HepG2 (cell line): ENCODE data around the gene R3HDM1. TPM values are rescaled to one million over a fixed set of nuclear protein-coding genes. Genes with fewer than 3 reads are reported as not detected.

Experiments used
- CCAR2 ChIP-seq: fragments of 200-400 bp; formaldehyde crosslinking; optimal IDR thresholded peaks from 2 replicates; pipeline ENCODE3; 2018; ENCODE audit warnings: low read depth, mild to moderate bottlenecking, low read length, moderate library complexity
- FOXK2 ChIP-seq: fragments of 450-650 bp; IDR thresholded peaks from 2 replicates; pipeline ENCODE4 v1.6.1; 2016
- HOXD1 ChIP-seq: sonication (generic); formaldehyde crosslinking; IDR thresholded peaks from 2 replicates; pipeline ENCODE4 v1.5.0; 2020; ENCODE audit warnings: missing genetic modification reagents
- KMT2A ChIP-seq: sonication (generic); formaldehyde crosslinking; IDR thresholded peaks from 2 replicates; pipeline ENCODE4 v1.4.0; 2020; ENCODE audit warnings: missing genetic modification reagents
- PHF21A ChIP-seq: sonication (generic); formaldehyde crosslinking; IDR thresholded peaks from 2 replicates; pipeline ENCODE4 v1.5.0; 2020; ENCODE audit warnings: mild to moderate bottlenecking, missing genetic modification reagents
- SPEN ChIP-seq: sonication (generic); formaldehyde crosslinking; IDR thresholded peaks from 2 replicates; pipeline ENCODE4 v1.5.1; 2020; ENCODE audit warnings: low read depth, mild to moderate bottlenecking, missing genetic modification reagents
- ZNF644 ChIP-seq: IDR thresholded peaks from 2 replicates; pipeline ENCODE4 v1.6.1; 2016; ENCODE audit warnings: low read depth
- ZNF660 ChIP-seq: sonication (generic); formaldehyde crosslinking; IDR thresholded peaks from 2 replicates; pipeline ENCODE4 v1.5.1; 2020; ENCODE audit warnings: mild to moderate bottlenecking, low read depth, missing genetic modification reagents, borderline replicate concordance
- ZSCAN29 ChIP-seq: sonication (generic); formaldehyde crosslinking; conservative IDR thresholded peaks from 2 replicates; pipeline ENCODE4 v1.4.0; 2020; ENCODE audit warnings: mild to moderate bottlenecking, missing genetic modification reagents
- polyA plus RNA-seq, 8 experiments: library from polyadenylated mRNA; depleted of rRNA in 3 of 8; stranded (reverse) in 7 of 8; unstranded in 1 of 8; fragments of >200 nt; fragmentation: Illumina TruSeq in 4 of 8; extraction: Trizol in 4 of 8; gene quantifications; 2 replicates each; pipeline versions ENCODE4 v1.2.1 to v1.2.3, GENCODE V29; 2011 to 2016; ENCODE audit warnings: low read depth in 4 of 8, missing spikeins in 1 of 8, mixed read lengths in 1 of 8; ENCODE audit not compliant: insufficient read depth in 1 of 8
- total RNA-seq, 5 experiments: library from RNA; depleted of rRNA; stranded (reverse); fragments of >200 nt; fragmentation: Illumina TruSeq; extraction: Trizol; gene quantifications; 2 replicates each; pipeline ENCODE4 v1.2.3, GENCODE V29; 2016; ENCODE audit warnings: low read depth in 1 of 5
- TF ChIP-seq, protein P1 (sequence below): sonication (generic); formaldehyde crosslinking; IDR thresholded peaks from 2 replicates; pipeline ENCODE4 v1.5.1; 2020; ENCODE audit warnings: missing genetic modification reagents, mild to moderate bottlenecking, borderline replicate concordance
- TF ChIP-seq, protein P2 (sequence below): sonication (generic); formaldehyde crosslinking; IDR thresholded peaks from 2 replicates; pipeline ENCODE4 v1.8.1; 2023; ENCODE audit warnings: mild to moderate bottlenecking, missing genetic modification reagents
- TF ChIP-seq, protein P3 (sequence below): IDR thresholded peaks from 2 replicates; pipeline ENCODE4 v1.6.1; 2012; ENCODE audit warnings: low read depth, low read length, improper control_type of control experiment
- TF ChIP-seq, protein P4 (sequence below): sonication (generic); formaldehyde crosslinking; IDR thresholded peaks from 2 replicates; pipeline ENCODE4 v1.8.1; 2023; ENCODE audit warnings: mild to moderate bottlenecking, missing genetic modification reagents
- TF ChIP-seq, protein P5 (sequence below): sonication (generic); formaldehyde crosslinking; IDR thresholded peaks from 2 replicates; pipeline ENCODE4 v1.5.0; 2020; ENCODE audit warnings: missing genetic modification reagents
- TF ChIP-seq, protein P6 (sequence below): sonication (generic); formaldehyde crosslinking; IDR thresholded peaks from 2 replicates; pipeline ENCODE4 v1.5.1; 2020; ENCODE audit warnings: mild to moderate bottlenecking, missing genetic modification reagents

Gene R3HDM1
- total and polyA plus RNA-seq, 2 of the 13 experiments (the other 11 are each of a cell fraction or from before 2014, with no cell fraction given), result 15.7 to 54.3 TPM

DNA sequence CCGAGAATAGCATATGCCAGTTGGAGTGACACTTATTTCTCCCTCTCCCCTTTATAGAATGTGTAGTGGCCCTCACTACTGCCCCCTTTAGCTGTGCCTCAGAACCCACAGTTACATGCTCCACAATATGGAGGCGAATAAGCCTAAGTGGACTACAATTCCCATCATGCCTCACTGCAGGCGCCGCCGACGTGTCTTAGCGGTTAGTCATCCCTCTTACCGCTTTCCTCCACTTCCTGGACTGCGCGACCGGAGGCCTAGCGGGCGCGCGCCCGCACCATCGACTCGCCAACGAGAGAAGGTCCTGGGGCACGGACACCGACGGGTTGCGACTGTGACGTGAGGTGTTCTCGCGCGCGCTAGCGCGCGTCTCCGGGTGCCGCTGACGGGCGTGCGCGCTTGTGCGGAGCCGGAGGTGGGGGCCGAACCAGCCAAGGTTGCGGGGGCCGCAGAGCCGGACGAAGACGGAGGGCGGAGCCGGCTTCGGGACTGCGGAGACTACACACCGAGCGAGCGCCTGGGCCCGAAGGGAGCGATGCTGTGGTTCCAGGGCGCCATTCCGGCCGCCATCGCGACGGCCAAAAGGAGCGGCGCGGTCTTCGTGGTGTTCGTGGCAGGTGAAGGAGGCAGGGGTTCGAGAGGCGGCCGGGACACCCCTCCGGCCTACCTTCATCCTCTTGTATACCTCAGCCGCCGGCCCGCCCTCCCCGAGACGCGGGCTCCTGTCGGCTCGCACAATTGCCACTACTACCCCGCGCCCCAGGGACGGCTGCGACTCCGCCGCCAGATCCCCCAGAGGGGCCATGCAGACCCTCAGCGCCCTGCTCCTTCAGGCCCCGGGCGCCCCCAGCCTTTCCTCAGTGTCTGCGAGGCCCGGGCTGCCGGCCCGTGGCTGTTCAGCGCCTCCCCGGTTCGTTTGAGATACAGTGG is 210.4 kb downstream of the R3HDM1 start, which contains the start of gene UBXN4 (continued):
- TF ChIP-seq, protein P1, sequence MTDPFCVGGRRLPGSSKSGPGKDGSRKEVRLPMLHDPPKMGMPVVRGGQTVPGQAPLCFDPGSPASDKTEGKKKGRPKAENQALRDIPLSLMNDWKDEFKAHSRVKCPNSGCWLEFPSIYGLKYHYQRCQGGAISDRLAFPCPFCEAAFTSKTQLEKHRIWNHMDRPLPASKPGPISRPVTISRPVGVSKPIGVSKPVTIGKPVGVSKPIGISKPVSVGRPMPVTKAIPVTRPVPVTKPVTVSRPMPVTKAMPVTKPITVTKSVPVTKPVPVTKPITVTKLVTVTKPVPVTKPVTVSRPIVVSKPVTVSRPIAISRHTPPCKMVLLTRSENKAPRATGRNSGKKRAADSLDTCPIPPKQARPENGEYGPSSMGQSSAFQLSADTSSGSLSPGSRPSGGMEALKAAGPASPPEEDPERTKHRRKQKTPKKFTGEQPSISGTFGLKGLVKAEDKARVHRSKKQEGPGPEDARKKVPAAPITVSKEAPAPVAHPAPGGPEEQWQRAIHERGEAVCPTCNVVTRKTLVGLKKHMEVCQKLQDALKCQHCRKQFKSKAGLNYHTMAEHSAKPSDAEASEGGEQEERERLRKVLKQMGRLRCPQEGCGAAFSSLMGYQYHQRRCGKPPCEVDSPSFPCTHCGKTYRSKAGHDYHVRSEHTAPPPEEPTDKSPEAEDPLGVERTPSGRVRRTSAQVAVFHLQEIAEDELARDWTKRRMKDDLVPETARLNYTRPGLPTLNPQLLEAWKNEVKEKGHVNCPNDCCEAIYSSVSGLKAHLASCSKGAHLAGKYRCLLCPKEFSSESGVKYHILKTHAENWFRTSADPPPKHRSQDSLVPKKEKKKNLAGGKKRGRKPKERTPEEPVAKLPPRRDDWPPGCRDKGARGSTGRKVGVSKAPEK (CRISPR knock-in tag), result no peak
- TF ChIP-seq FOXK2 (no peak), ZSCAN29 (CRISPR knock-in tag) (no peak), ZNF644 (CRISPR knock-in tag) (peak; percentile 91), SPEN (CRISPR knock-in tag) (peak; percentile 85), PHF21A (CRISPR knock-in tag) (peak; percentile 65), CCAR2 (no peak), HOXD1 (peak; percentile 29; the same call in 1 of the 2 replicates), KMT2A (CRISPR knock-in tag) (peak; percentile 98), ZNF660 (CRISPR knock-in tag) (no peak)
- TF ChIP-seq, protein P2, sequence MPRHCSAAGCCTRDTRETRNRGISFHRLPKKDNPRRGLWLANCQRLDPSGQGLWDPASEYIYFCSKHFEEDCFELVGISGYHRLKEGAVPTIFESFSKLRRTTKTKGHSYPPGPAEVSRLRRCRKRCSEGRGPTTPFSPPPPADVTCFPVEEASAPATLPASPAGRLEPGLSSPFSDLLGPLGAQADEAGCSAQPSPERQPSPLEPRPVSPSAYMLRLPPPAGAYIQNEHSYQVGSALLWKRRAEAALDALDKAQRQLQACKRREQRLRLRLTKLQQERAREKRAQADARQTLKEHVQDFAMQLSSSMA (CRISPR knock-in tag), result peak; percentile 97
- TF ChIP-seq, protein P3, sequence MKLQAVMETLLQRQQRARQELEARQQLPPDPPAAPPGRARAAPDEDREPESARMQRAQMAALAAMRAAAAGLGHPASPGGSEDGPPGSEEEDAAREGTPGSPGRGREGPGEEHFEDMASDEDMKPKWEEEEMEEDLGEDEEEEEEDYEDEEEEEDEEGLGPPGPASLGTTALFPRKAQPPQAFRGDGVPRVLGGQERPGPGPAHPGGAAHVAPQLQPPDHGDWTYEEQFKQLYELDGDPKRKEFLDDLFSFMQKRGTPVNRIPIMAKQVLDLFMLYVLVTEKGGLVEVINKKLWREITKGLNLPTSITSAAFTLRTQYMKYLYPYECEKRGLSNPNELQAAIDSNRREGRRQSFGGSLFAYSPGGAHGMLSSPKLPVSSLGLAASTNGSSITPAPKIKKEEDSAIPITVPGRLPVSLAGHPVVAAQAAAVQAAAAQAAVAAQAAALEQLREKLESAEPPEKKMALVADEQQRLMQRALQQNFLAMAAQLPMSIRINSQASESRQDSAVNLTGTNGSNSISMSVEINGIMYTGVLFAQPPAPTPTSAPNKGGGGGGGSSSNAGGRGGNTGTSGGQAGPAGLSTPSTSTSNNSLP, result no peak
- TF ChIP-seq, protein P4, sequence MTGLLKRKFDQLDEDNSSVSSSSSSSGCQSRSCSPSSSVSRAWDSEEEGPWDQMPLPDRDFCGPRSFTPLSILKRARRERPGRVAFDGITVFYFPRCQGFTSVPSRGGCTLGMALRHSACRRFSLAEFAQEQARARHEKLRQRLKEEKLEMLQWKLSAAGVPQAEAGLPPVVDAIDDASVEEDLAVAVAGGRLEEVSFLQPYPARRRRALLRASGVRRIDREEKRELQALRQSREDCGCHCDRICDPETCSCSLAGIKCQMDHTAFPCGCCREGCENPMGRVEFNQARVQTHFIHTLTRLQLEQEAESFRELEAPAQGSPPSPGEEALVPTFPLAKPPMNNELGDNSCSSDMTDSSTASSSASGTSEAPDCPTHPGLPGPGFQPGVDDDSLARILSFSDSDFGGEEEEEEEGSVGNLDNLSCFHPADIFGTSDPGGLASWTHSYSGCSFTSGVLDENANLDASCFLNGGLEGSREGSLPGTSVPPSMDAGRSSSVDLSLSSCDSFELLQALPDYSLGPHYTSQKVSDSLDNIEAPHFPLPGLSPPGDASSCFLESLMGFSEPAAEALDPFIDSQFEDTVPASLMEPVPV (CRISPR knock-in tag), result peak; percentile 83
- TF ChIP-seq, protein P5, sequence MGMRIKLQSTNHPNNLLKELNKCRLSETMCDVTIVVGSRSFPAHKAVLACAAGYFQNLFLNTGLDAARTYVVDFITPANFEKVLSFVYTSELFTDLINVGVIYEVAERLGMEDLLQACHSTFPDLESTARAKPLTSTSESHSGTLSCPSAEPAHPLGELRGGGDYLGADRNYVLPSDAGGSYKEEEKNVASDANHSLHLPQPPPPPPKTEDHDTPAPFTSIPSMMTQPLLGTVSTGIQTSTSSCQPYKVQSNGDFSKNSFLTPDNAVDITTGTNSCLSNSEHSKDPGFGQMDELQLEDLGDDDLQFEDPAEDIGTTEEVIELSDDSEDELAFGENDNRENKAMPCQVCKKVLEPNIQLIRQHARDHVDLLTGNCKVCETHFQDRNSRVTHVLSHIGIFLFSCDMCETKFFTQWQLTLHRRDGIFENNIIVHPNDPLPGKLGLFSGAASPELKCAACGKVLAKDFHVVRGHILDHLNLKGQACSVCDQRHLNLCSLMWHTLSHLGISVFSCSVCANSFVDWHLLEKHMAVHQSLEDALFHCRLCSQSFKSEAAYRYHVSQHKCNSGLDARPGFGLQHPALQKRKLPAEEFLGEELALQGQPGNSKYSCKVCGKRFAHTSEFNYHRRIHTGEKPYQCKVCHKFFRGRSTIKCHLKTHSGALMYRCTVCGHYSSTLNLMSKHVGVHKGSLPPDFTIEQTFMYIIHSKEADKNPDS, result no peak
- TF ChIP-seq, protein P6, sequence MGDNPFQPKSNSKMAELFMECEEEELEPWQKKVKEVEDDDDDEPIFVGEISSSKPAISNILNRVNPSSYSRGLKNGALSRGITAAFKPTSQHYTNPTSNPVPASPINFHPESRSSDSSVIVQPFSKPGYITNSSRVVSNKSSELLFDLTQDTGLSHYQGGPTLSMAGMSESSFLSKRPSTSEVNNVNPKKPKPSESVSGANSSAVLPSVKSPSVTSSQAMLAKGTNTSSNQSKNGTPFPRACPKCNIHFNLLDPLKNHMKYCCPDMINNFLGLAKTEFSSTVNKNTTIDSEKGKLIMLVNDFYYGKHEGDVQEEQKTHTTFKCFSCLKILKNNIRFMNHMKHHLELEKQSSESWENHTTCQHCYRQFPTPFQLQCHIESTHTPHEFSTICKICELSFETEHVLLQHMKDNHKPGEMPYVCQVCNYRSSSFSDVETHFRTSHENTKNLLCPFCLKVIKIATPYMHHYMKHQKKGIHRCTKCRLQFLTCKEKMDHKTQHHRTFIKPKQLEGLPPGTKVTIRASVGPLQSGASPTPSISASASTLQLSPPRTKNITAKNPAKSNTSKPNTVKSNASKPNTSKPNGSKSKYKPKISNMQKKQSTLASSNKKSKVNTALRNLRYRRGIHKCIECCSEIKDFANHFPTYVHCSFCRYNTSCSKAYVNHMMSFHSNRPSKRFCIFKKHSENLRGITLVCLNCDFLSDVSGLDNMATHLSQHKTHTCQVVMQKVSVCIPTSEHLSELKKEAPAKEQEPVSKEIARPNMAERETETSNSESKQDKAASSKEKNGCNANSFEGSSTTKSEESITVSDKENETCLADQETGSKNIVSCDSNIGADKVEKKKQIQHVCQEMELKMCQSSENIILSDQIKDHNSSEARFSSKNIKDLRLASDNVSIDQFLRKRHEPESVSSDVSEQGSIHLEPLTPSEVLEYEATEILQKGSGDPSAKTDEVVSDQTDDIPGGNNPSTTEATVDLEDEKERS (CRISPR knock-in tag), result peak; percentile 72; the same call in 1 of the 2 replicates
